Measurements from ENCODE around the gene PFKFB4.

The PFKFB4 gene

DNA sequence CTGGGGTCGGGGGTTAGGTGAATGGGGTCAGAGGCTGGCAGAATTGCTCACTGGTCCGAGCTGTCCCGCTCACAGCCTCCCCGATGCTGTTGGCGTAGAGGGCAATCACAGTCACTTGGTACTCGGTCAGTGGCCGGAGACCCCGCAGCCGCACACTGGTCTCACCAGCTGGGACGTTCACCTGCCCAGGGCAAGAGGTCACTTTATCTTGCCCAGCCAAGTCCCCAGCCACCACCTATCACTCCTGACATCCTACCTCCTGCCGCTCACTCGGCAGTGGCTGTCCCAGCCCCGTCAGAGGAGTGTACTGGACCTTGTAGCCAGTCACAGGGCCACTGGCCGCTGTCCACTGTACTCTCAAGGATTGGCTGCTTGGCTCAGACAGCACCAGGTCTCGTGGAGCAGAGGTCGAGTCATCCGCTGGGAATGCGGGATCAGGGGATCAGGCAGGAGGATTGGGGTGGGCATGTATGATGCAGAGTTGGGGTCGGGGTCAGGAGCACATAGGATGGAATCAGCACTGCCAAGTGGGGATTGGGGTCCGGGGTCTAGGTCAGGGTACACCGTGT is 36.0 kb upstream of the PFKFB4 start:
- TF ChIP-seq, protein P1, sequence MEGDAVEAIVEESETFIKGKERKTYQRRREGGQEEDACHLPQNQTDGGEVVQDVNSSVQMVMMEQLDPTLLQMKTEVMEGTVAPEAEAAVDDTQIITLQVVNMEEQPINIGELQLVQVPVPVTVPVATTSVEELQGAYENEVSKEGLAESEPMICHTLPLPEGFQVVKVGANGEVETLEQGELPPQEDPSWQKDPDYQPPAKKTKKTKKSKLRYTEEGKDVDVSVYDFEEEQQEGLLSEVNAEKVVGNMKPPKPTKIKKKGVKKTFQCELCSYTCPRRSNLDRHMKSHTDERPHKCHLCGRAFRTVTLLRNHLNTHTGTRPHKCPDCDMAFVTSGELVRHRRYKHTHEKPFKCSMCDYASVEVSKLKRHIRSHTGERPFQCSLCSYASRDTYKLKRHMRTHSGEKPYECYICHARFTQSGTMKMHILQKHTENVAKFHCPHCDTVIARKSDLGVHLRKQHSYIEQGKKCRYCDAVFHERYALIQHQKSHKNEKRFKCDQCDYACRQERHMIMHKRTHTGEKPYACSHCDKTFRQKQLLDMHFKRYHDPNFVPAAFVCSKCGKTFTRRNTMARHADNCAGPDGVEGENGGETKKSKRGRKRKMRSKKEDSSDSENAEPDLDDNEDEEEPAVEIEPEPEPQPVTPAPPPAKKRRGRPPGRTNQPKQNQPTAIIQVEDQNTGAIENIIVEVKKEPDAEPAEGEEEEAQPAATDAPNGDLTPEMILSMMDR (IDR thresholded peaks at IDR 0.05; ENCODE audit: low read depth, low read length) = no peak
- DNase-seq (ENCODE audit: extremely low read depth, low read depth) = no peak

DNA sequence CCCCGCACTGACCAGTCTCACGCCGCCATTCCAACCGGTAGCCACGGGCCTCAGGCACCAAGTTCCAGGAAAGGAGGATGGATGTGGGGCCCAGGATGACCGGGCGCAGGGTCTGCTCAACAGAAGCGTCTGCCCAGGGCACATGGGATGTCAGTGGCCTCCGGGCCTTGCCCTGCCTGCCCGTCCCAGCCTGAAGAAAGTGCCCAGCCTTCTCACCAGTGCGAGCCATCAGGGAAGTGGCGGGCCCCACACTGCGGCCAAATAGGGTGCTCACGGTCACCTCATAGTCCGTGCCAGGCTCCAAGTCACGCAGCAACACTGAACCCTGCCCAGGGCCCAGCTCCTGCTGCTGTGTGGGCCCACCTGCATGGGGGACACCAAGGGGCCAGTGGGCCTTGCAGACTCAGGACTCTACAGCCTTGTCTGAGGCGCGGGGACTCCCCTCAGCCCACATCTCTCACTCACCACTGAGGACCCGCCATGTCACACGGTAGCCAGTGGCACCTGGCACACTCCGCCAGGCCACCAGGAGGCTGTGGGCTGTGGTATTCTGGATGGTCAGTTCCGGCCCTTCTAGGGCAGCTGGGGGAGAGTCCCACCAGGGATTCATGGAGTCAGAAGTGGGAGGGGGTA is 35.4 kb upstream of the PFKFB4 start:
- TF ChIP-seq, protein P1 (IDR thresholded peaks at IDR 0.05; ENCODE audit: low read depth, low read length) = no peak
- DNase-seq (ENCODE audit: extremely low read depth, low read depth) = no peak

DNA sequence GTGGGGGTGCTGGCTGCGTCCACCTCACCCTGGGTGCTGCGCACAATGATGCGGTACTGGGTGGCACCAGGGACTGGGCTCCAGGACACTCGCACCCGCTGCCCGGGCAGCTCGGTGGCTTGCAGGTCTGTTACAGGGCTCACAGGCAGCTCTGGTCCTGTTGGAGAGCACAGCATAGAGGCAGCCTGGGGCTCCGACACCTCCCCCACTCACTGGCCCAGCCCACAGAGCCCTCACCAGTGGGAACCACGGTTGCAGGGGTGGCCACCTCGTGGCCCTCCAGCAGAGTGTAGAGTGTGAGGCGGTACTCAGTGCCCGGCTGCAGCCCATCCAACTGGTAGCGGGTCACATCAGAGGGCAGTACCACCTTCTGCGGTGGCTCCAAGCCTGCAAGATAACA is 34.8 kb upstream of the PFKFB4 start:
- TF ChIP-seq, protein P1 (IDR thresholded peaks at IDR 0.05; ENCODE audit: low read depth, low read length) = no peak

DNA sequence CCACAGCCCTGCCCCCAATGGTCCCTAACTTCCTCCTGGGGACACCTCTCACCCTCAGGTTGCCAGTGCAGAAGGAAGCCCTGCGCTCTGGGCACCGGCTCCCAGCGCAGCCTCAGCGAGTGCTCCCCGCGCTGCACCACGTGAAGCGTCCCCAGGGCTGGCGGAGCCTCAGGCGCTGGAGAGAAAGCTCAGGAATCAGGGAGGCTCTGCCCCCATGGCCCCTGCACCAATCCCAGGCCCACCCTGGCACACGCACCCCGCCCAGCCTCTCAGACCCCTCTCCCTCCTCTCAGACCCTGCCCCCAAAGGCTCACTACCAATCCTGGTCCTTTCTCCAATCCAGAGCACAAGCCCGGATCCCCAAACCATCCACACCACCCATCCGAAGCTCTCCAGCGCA is 31.6 kb upstream of the PFKFB4 start:
- TF ChIP-seq, protein P1 (IDR thresholded peaks at IDR 0.05; ENCODE audit: low read depth, low read length) = no peak
- no peak for DNase-seq (ENCODE audit: extremely low read depth, low read depth)

More for the DNA sequence above, 34.8 kb upstream of the PFKFB4 start:
- no peak for DNase-seq (ENCODE audit: extremely low read depth, low read depth)

DNA sequence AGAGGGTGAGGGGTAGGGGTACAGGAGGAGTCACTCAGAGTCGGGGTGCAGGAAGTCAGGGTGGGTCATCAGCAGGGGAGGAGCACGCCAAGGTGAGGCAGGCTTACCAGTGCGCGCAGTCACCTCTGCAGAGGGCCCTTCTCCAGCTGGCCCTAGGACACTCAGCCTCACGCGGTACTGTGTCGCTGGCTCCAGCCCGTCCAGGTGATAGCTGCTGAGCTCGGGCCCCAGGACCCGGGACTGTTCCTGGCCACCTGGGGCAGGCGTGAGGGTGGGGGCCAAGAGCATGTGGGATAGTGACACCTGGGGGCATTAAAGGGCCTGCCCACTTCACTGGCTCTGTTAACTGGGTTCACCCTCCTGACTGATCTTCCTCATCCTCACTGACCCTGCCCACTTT is 31.1 kb upstream of the PFKFB4 start:
- DNase-seq (ENCODE audit: extremely low read depth, low read depth) = no peak
- TF ChIP-seq, protein P1 (IDR thresholded peaks at IDR 0.05; ENCODE audit: low read depth, low read length) = no peak

DNA sequence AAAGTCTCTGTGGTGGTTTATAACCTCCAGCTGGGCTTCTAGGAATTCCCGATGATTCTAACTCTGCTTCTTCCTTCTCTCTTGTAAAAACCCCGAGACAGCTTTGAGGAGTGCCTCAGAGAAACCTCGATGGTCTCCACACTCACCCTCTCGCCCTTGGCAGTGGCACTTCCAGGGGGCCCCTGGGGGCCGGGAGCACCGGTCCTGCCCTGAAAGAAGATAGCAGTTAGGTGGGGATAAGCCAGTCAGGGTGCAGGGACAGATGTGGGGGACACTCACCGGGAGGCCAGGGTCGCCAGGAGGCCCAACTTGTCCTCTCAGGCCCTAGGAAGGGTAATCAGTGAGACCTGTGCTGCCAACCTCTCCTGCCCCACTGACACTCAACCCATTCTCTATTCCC is 28.8 kb upstream of the PFKFB4 start:
- DNase-seq (ENCODE audit: extremely low read depth, low read depth) = no peak

DNA sequence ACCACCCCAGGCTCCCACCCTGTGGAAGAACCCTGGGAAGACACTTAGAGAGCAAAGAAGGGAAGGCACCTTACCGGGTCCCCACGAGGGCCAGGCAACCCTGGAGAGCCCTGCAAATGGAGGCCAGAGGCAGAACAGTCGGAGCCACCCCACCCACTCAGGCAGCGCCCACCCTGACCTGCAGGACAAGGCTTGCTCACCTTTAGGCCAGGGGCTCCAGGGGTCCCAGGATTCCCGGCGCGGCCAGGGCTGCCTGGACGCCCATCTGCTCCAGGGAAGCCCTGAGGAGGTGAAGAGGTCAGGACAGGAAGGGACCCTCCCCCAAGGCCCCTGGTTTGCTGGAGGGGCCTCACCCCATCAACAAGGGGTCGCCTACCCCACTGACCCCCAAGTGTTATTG is 28.2 kb upstream of the PFKFB4 start:
- TF ChIP-seq, protein P1 (IDR thresholded peaks at IDR 0.05; ENCODE audit: low read depth, low read length) = no peak
- DNase-seq (ENCODE audit: extremely low read depth, low read depth) = no peak

More for the DNA sequence above, 28.8 kb upstream of the PFKFB4 start:
- TF ChIP-seq, protein P1 (IDR thresholded peaks at IDR 0.05; ENCODE audit: low read depth, low read length) = no peak

All from AG09319 (cell line).